IPS-20b (cell line): Measurements from ENCODE around the gene DRG1.

Source experiments
- H3K27ac ChIP-seq: one replicate; pipeline ENCODE4 v1.5.1; 2013; ENCODE audit warnings: low read length
- H3K27me3 ChIP-seq: 2 replicates; pipeline ENCODE4 v1.6.1; 2013; ENCODE audit warnings: mild to moderate bottlenecking, low read length, inconsistent platforms; ENCODE audit not compliant: insufficient read depth
- H3K36me3 ChIP-seq: 2 replicates; pipeline ENCODE4 v1.6.1; 2013; ENCODE audit warnings: low read depth, mild to moderate bottlenecking, inconsistent platforms, low read length, moderate library complexity; ENCODE audit not compliant: insufficient read depth
- H3K4me1 ChIP-seq: 2 replicates; pipeline ENCODE4 v1.6.1; 2013; ENCODE audit warnings: mild to moderate bottlenecking, control low read depth, inconsistent platforms, low read length, moderate library complexity; ENCODE audit not compliant: insufficient read depth
- H3K4me3 ChIP-seq: 2 replicates; pipeline ENCODE4 v1.5.1; 2013; ENCODE audit warnings: mild to moderate bottlenecking, low read length, inconsistent platforms
- H3K9ac ChIP-seq: 2 replicates; pipeline ENCODE4 v1.6.1; 2013; ENCODE audit warnings: low read depth, mild to moderate bottlenecking, inconsistent platforms, low read length, moderate library complexity
- H3K9me3 ChIP-seq: 2 replicates; pipeline ENCODE4 v1.6.1; 2013; ENCODE audit warnings: mild to moderate bottlenecking, low read depth, low read length, inconsistent platforms; ENCODE audit not compliant: insufficient read depth

Gene DRG1

GRCh38 chr22:31445642-31446041 is 46.2 kb downstream of the DRG1 start:
- H3K27me3 ChIP-seq: no peaks in the 10 kb centered on the region
- no peak overlapping the region for H3K27ac ChIP-seq
- no peak overlapping the region for H3K9ac ChIP-seq
- H3K36me3 ChIP-seq: peaks cover 80% of the 10 kb centered on the region
- H3K4me3 ChIP-seq: no peak overlapping the region
- no peaks in the 10 kb centered on the region for H3K9me3 ChIP-seq
- H3K4me1 ChIP-seq: no peaks in the 10 kb centered on the region

DNA sequence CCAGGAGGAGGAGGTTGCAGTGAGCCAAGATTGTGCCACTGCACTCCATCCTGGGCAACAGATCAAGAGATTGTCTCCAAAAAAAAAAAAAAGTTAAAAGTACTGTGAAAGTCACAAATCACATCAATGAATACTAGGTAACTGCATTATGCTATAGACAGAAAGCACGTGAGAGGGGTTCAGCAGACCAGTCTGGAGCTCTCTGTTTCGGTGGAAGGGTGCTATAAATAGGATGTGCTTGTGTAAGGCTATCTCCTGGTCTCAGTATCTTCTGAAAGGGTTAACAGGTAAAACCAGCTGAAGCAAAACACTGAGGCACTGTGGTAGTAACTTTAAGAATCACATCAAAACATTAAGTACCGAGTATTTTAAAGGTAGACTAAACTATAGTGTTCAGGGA is 46.8 kb downstream of the DRG1 start:
- Histone ChIP-seq H3K36me3 (peaks cover 74% of the 10 kb centered on the region), H3K4me3 (no peak overlapping the region), H3K9ac (no peak overlapping the region), H3K4me1 (no peaks in the 10 kb centered on the region), H3K27me3 (no peaks in the 10 kb centered on the region), H3K27ac (no peak overlapping the region), H3K9me3 (no peaks in the 10 kb centered on the region)

DNA sequence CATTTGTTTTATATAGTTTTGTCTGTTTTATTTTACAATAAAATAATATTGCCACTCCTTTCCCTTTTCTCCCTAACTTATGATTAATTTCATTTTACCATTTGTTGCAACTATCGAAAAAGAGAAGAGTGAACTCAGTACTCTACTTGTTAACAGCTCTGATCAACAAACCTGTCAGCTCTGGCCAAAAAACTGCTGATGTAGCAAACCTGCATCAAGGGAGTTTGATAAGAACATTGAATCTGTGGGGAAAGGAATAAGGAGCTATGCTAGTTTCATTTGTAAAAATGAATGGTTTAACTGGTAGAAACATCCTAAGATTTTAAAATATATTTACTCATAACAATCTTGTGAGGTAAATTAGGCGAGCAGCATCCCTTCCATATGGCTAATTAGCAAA is 47.4 kb downstream of the DRG1 start:
- Histone ChIP-seq H3K27ac (no peak overlapping the region), H3K9ac (no peak overlapping the region), H3K9me3 (no peaks in the 10 kb centered on the region), H3K27me3 (no peaks in the 10 kb centered on the region), H3K4me1 (no peaks in the 10 kb centered on the region), H3K36me3 (peaks cover 70% of the 10 kb centered on the region), H3K4me3 (no peak overlapping the region)

DNA sequence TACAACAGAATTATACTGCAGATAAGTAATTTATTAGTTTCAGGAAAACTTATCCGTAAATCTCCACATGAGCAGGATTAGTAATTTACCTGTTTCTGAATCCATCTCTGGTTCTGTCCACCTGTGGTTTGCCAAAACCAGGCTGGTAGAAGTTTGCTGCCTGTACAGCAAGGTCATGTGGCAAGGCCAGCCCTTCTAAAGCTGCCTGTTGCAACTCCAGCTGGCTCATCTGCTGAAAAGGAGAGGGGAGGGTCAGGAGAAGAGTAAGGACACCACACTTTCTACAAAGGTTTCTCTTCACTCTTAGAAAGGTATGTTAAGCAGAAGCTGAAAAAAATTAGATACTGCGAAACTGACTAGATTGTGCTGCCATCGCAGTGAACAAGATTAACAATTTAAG is 47.9 kb downstream of the DRG1 start:
- no peak overlapping the region for H3K27ac ChIP-seq
- H3K36me3 ChIP-seq: peaks cover 68% of the 10 kb centered on the region
- no peaks in the 10 kb centered on the region for H3K9me3 ChIP-seq

DNA sequence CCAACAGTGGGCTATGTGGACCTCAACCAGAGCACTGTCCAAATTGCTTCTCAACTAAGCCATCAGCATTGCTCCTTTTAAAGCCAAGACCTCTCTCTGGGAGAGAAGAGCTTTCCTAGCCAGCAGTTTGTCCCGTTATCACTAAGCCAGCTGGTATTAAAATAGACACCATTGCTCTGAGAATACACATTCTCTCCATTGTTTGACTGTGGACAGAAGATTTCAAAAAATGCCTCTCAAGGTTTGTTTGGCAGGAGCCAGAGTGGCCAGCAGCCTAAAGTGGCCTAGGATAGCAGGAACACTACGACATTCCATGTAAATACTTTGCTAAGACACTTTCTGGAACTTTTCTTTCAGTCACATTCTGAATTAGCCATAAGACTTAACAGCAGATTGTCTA is 49.0 kb downstream of the DRG1 start:
- Histone ChIP-seq H3K9ac (no peak overlapping the region), H3K9me3 (no peaks in the 10 kb centered on the region), H3K27me3 (no peaks in the 10 kb centered on the region), H3K27ac (no peak overlapping the region), H3K4me3 (no peak overlapping the region), H3K36me3 (peaks cover 67% of the 10 kb centered on the region), H3K4me1 (no peaks in the 10 kb centered on the region)

More for the DNA sequence above, 47.9 kb downstream of the DRG1 start:
- Histone ChIP-seq H3K4me3 (no peak overlapping the region), H3K9ac (no peak overlapping the region), H3K4me1 (no peaks in the 10 kb centered on the region), H3K27me3 (no peaks in the 10 kb centered on the region)

- H3K9me3 ChIP-seq: no peaks in the 10 kb centered on the region
- H3K4me3 ChIP-seq: no peak overlapping the region
- H3K36me3 ChIP-seq: peaks cover 67% of the 10 kb centered on the region
- no peak overlapping the region for H3K9ac ChIP-seq
- H3K27me3 ChIP-seq: no peaks in the 10 kb centered on the region
- no peak overlapping the region for H3K27ac ChIP-seq
- H3K4me1 ChIP-seq: no peaks in the 10 kb centered on the region
These were observed 50.1 kb downstream of the DRG1 start for GRCh38 chr22:31449506-31449905.

- Histone ChIP-seq H3K27ac (no peak overlapping the region), H3K36me3 (peaks cover 63% of the 10 kb centered on the region), H3K4me1 (no peaks in the 10 kb centered on the region), H3K9ac (no peak overlapping the region), H3K4me3 (no peak overlapping the region), H3K9me3 (no peaks in the 10 kb centered on the region), H3K27me3 (no peaks in the 10 kb centered on the region)
These were observed 52.5 kb downstream of the DRG1 start for GRCh38 chr22:31451709-31452571.

DNA sequence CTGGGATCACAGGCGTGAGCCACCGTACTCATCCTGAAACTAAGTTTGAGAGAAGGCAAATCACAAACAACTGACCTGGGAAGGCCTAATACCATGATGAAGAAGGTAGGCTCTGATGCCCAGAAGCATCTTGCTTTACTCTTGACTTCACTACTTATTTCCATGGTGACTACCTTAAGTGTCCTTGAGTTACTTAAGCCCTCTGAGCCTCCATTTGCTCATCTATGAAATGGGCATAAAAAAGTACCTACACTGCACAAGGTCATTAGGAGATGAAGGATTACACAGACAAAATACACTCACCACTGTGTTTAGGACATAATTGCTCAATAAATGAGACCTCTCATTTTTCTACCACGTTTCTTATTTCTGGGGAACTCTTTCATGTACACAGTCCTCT is 62.3 kb downstream of the DRG1 start:
- Histone ChIP-seq H3K36me3 (peaks cover 73% of the 10 kb centered on the region), H3K4me3 (no peak overlapping the region), H3K9me3 (no peaks in the 10 kb centered on the region)

DNA sequence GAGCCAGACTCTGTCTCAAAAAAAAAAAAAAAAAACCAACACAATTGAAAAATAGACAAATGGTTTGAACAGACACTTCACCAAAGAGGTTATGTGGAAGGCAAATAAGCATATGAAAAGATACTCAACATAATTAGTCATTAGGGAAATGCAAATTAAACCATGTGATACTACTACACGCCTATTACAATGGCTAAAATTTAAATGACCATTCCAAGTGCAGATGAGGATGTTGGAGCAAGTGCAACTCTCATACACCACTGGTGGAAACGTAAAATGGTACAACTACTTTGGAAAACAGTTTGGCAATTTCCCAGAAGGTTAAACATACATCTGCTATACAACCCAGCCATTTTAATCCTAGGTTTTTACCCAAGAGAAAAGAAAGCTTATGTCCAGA is 65.9 kb downstream of the DRG1 start:
- Histone ChIP-seq H3K4me3 (no peak overlapping the region), H3K36me3 (peaks cover 68% of the 10 kb centered on the region), H3K27me3 (no peaks in the 10 kb centered on the region), H3K4me1 (no peaks in the 10 kb centered on the region), H3K27ac (no peak overlapping the region), H3K9ac (no peak overlapping the region), H3K9me3 (no peaks in the 10 kb centered on the region)

More for the DNA sequence above, 62.3 kb downstream of the DRG1 start:
- no peaks in the 10 kb centered on the region for H3K27me3 ChIP-seq
- no peaks in the 10 kb centered on the region for H3K4me1 ChIP-seq
- H3K9ac ChIP-seq: no peak overlapping the region
- no peak overlapping the region for H3K27ac ChIP-seq

GRCh38 chr22:31474743-31475142 is 75.3 kb downstream of the DRG1 start:
- Histone ChIP-seq H3K4me1 (no peaks in the 10 kb centered on the region), H3K9ac (no peak overlapping the region), H3K4me3 (no peak overlapping the region), H3K27me3 (no peaks in the 10 kb centered on the region), H3K27ac (no peak overlapping the region), H3K36me3 (peaks cover 38% of the 10 kb centered on the region), H3K9me3 (no peaks in the 10 kb centered on the region)

DNA sequence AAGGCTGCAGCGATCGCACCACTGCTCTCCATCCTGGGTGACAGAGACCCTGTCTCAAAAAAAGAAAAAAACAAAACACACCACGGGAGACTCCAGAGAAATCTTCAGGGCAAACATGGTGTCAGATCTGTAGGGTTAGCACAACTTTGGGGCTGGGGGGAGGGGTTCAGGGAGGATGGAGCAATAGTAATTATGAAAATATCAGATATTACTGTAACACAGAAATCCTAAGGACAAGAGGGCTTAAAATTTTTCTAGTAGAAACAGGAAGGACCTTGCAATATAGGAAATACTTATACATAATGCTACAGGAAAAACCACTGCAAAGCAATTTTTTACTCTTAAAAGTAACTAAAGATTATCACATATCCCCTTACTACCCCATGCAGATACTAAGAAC is 76.4 kb downstream of the DRG1 start:
- Histone ChIP-seq H3K27ac (no peak overlapping the region), H3K4me1 (no peaks in the 10 kb centered on the region), H3K4me3 (no peak overlapping the region), H3K36me3 (peaks cover 46% of the 10 kb centered on the region), H3K27me3 (no peaks in the 10 kb centered on the region), H3K9me3 (no peaks in the 10 kb centered on the region), H3K9ac (no peak overlapping the region)

- no peak overlapping the region for H3K27ac ChIP-seq
- H3K9ac ChIP-seq: no peak overlapping the region
- H3K4me3 ChIP-seq: no peak overlapping the region
- no peaks in the 10 kb centered on the region for H3K27me3 ChIP-seq
- no peaks in the 10 kb centered on the region for H3K9me3 ChIP-seq
- H3K36me3 ChIP-seq: peaks cover 51% of the 10 kb centered on the region
- no peaks in the 10 kb centered on the region for H3K4me1 ChIP-seq
These were observed 77.9 kb downstream of the DRG1 start for GRCh38 chr22:31477329-31477728.
